NCI-H345 (cell line): ENCODE data around the gene SMIM1.

Experiments
- DNase-seq: peaks from one replicate; lab custom pipeline; 2025; lab: John Stamatoyannopoulos, UW

The SMIM1 gene

DNA sequence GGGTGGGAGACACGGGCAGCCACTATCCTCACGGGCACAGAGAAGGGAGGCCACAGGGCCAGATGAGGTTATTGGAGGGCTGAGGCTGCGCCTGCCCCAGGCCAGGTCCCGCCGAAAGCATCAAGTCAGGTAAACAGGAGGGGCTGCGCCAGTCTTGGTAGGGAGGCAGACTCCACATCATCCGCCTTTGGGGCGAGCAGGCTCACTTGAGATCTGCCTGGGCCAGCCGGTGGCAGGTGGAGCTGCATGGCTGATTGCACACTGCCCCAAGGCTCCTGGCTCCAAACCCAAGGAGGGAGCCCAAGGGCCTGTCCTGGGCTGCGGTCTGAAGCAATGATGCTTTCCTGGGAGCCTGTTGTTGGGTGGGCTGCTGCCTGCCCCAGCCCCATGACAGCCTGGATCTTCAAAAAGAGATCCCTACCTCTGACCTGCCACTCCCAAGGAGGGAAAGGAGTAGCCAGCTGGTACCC, 4.6 kb downstream of the SMIM1 start:
- no peak for DNase-seq

DNA sequence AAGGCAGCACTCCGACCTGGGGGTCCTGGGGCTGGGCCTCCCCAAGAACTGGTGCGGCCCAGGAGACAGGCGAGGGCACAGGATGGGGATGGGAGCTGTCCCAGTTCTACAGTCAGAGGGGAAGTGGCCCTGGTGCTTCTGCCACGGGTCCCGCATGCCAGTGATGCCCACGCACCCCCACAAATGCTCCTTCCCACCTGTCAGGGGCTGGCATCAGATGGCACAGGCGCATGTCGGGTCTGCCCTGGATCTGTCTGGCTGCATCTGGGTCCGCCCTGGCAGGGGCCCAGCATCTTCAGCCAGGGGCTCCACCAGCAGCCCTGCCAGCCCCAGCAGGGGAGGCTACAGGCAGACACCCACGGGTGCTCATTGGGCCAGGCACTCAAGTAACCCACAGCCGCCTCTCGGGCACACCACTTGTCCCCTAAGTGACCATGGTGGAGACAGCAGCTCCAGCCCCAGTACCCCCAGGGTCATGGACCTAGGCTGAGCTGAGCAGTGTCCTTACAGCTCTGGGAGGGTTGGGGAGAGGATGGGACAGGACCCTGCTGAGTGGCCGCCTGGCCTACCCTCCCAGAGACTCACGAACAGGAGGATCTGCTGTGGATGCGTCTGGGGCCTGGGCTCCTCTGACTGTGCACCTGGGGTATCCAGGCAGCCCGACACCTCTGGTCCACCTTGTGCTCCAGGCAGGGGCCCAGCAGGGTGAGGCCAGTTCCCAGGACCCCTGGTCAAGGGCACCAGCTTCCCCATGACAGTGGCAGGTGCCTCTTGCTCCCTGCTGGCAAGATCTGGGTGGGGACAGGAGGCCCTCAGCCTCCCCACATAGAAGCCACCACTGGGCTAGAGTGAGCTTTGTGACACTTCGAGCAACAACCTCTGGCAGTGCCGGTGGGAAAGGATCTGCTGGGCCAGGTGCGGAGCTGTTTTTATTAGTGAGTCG, 5.4 kb downstream of the SMIM1 start:
- no peak for DNase-seq

DNA sequence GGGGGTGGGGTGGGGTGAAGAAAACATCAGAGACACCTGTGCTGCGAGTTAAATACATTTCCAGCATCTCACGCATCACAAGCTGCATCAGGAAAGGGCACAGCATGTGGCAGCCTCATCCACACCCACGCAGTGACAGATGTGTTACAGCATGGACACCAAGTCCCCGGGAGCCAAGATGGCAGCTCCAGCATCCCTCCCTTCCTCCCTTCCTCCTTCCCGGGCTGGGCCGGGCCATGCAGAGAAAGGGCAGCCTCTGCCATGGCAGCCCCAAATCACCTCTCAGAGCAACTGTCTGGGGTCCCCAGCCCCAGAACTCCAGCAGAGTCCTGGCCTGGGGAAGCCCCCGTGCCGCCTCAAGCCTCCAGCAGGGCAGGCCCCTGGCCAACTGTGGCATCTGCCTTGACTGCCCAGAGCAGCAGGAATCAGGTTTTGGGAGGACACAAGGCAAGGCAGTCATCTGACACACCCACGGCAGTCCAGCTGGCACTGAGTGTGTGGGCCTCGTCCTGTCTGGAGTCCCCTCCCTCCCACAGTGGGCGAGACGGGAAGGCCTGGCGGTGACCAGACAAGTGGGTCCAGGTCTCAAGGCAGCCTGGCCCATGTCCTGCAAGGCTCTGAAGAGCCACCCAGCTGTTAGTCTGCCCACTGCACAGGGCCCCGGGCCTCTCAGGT, 6.2 kb downstream of the SMIM1 start:
- DNase-seq: no peak

DNA sequence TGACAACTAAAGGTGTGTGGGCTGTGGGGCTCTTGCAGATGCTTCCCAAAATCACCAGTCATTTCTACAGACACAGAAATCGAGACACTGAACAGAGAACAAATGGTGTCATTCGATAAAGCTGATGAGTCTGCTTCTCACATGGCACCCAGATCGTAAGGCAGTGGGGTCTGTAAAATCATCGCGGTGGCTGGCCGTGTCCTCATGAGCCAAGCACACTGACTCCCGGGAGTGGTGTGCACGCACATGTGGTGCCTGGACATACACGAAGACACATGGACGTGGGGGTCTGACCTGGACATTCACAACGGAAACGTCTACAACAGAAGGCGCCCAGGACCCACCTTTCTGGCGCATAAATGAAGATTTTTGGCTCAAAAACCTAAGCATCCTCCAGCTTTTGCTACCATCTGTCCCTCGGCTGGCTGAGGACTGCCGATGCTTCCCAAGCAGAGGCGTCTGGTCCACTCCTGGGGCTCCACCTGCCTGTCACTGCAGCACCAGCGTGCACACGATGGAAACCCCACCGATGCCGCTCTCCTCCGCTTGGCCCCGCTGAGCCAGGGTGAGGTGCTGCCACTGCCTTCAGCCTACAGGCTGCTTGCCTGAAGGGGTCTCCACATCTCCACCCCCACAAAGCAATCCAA, 6.8 kb downstream of the SMIM1 start:
- DNase-seq: no peak

DNA sequence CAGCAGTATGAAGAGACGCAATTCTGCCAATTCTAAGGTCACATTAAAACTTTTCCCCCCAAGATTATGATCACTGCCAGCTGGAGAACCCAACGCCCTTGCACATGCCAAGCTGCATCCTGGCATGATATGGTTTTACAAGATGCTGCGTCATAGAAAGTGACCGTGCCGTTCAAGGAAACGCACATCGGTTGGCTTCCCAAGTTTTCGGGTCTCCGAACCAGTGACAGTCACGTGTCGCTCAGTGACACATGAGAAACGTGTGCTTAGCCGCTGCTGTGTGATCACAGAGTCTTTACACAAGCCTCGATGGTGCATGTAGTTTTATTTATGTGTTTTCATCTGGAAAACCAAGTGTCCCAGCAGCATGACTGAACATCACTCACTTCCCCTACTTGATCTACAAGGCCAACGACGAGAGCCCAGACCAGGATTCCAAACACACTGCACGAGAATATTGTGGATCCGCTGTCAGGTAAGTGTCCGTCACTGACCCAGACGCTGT, 7.4 kb downstream of the SMIM1 start:
- DNase-seq: no peak

DNA sequence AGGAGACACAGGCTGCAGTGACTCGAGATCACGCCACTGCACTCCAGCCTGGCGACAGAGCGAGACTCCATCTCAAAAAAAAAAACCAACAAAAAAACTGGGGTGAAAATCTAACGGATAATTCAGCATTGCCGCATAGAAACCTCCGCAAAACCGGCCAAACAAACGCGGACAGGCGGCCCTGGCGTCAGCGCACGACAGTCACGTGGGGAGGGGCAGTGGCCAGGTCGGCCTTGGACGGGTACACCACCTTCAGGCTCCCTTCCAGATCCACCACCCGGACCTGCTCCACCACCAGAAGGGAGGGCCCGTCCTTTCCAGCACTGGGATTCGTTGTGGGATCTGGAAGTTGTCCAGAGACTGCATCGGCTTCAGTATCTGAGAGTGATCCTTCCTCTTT, 8.4 kb downstream of the SMIM1 start:
- no peak for DNase-seq

DNA sequence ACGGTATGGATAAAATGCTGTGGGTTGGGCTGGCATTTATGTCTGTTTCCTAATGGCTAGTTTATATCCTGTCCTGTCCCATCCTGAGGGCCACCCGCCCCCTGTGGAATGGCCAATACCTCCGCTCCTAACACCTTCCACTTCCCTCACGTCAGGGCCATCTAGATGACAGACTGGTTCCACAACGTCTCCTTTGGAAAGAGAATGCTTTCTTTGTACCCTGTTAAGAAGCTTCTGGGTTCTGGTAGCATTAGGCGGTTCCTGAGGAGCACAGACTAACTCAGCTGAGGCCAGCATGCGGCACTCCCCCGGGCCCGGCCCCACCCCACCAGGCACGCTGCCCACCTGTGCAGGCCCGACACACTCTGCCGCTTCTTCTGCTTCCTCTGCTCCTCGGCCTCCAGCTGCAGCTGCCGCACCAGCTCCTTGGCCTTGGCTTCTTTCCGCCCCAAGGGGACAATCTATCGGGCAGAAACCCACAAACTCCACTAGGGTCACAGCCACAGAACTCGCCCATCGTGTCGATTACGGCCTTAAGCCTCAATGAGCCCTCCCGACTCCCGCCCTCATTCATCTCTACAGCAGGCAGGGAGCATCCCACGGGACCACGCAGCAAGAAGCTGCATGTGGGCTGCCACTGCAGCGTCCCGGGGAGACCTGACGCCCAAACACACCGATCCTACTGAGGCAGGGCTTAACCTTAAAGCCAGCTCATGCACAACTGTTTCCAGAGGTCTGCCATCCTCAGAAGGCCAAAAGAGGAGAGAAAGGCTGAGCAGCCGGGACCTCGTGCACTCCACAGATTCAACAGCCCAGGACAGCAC, 11.3 kb downstream of the SMIM1 start:
- no peak for DNase-seq

DNA sequence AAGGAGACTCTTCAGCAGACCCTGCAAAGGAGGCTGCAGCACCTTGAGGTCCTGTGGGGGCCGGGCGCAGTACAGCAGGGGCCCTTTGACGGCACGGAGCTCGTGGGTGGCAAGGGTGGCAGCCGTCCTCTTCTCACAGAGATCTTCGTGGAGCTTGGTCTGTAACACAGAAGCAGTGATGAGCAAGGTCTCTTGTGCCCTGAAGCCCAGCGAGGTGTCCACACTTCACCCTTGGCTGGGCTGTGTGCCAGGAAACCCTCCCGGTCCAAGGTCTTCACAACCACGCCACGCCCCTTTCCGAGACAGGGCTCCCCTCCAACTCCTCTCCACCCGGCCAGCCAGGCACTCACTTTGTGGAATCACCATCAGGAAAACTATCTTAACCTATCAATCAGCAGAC, 12.5 kb downstream of the SMIM1 start:
- DNase-seq: no peak

DNA sequence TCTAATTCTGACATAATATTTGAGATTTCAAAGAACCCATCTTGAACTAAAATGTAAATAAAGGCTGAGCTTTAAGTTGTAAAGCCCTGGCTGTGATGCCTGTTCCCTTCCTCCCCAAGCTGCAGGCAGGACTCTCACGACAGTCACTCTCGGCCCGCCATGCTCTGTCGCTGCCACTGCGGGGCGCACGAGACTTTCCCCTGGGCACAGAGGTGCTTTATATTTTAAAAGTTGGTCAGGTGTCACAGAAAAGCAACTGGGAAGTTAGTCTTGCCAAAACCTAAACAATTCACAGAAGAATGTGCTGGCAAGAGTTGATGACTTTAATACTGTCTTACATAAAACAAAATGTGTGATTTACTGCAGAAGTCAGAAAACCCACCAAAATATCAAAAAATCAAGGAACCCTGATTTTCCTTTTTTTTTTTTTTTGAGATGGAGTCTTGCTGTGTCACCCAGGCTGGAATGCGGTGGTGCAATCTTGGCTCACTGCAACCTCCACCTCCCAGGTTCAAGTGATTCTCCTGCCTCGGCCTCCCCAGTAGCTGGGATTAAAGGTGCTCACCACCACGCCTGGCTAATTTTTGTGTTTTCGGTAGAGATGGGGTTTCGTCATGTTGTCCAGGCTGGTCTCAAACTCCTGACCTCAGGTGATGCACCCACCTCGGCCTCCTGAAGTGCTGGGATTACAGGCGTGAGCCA, 13.1 kb downstream of the SMIM1 start:
- no peak for DNase-seq

DNA sequence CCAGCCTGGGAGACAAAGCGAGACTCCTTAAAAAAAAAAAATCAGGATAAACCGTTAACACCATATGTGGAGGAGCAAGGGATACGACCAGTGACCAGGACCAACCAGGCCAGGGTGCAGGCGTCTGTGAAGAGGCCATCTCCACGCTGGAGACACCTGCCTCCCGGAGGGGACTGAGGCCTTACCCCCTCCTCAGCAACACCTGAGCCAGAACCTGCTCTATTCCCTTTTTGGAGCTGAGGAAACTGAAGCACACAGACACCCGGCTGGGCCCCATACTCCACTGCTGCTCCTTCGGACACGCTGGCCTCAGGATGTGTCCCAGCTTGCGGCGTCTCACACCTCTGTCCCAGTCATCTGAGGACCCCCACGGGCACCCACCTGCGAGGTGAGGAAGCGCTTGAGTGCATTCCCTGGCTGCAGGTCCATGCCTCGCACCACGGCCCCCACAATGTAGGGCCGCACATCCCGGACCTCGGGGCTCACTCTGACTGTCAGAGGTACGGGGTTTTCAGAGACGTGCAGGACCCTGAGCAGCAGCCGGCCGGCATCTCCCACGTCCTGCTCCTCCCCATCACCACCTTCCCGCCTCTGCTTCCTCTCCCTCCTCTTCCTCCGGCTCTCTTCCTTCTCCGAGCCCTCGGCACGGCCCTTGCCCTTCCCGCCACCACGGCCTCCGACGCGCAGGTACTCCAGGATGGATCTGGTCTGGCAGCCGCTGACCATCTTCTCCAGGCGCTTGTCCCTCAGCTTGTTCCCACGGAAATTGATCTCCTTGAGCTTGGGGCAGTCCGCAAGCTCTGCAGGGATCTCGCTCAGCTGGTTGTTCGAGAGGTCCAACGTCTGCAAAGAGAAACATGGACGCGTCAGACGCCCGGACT, 14.2 kb downstream of the SMIM1 start:
- DNase-seq: no peak

DNA sequence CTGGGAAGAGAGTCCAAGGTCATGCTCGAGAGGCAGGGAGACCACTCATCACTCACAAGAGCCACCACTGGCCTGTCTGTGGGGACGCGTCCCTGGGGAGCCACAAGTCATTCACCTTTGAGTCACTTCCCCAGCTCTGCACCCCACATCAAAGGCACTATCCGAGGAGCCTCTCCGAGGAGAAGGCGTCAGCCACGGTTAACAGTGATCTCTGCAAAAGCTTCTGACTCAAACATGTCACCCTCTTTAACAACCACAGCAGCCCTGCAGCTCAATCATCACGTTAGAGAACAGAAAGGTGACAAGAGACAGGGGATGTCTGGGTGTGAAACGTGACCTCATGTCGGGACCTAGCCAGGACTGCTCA, 14.8 kb downstream of the SMIM1 start:
- no peak for DNase-seq

DNA sequence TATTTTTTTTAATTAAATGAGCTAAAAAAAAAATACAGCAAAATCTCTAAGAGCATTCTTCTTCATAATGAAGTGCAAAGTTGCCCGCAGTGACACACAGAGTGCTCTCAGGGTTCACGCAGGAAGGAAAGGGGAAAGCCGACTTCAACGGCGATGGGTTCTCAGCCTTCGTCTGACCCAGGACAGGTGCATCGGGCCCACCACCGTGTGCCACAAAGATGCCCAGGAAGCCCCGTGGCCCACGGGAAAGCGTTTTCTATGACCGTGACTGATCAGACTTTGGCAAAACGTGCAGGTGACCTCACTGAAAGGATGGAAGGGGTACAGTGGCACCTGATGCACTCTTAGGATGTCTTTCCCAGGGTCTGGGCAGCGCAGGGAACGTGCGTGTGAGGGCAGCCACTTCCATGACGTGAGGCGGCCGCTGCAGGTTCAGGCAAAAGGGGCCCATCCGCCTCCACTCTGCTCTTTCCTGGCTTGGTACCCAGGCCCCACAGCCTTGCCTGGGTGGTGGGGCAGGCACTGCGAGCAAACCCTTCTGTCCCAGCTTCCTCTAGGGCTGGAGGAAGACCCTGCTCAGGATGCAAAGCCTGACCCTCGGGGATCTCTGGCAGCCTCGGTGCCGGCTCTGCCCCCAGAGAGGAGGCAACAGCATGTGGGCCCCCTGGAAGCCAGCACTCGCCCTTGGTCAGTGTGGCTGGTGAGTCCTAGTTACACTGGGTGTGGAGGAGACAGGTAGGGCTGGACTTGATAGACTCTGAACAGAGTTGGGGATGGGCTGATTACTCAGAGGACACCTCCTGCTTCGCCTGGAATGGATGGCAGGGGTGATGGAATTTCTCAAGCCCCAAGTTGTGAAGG, 15.4 kb downstream of the SMIM1 start:
- DNase-seq: no peak

DNA sequence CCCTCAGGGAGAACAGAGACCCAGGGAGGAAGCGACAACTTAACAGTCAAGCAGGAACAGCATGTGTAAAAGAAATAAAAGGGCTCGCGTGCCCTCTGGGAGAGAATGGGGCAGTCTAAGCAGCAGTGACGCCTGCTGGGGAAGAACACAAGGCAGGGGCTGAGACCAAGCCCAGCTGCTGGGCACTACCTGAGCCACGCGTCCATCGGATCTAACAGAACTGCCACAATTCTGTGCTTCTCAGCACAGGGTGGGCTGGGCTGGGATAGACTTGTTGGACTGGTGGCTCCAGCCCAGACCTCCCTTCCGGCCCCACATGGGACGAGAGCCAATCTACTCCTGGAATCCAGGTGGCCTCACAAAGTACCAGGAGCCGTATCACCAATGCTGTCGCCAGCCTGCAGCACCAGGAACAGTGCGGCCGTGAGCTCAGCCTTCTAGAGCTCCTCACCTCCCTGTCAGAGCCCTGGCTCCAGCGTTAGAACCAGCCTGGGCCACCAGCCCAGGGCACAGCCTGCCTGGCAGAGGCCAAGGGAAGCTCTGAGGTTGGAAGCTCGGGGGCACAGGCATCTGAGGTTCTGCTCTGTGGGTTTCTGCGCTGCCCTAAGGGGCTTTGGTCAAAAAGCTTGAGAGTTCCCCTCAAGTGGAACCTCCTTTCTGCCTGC, 16.3 kb downstream of the SMIM1 start:
- DNase-seq: no peak

DNA sequence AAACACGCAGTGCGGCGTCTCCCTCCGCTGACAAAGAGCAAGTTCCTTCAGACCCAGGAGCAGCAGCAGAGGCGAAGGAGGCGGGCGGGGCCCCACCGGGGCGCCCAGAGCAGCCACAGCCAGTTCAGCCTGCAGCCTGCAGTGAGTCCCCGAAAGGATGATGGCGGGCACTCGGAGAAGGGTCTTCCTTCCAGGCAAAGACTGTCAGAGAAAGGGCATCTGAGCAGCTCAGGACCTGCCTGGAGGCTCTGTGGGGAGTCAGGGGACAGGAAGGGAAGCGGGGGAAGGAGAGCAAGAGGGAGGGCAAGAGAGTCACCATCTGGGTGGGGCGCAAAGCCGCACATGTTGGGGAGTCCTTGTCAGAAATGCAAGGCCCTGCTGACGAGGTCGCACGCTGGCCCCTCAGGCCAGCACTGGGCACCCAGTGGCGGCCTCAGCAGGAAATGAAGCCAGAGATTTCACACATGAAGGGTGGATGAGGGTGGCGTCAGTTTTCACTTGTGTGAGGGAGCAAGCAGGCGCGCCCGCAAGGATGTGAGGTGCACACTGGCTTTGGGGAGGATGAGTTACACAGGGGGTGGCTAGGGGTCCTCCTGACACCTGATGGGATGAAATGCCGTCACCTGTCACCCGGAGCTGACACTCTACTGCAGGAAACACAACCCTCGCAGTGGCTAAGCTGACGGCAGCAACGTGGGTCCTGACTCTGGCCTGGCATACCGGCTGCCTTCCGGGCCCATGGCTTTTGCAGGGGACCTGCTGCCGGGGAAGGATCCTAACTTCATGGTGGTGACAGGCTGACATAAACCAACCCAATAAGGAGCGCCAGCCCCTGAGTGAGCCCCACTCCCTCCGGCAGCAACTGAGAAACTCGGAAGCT, 17.1 kb downstream of the SMIM1 start:
- DNase-seq: no peak

DNA sequence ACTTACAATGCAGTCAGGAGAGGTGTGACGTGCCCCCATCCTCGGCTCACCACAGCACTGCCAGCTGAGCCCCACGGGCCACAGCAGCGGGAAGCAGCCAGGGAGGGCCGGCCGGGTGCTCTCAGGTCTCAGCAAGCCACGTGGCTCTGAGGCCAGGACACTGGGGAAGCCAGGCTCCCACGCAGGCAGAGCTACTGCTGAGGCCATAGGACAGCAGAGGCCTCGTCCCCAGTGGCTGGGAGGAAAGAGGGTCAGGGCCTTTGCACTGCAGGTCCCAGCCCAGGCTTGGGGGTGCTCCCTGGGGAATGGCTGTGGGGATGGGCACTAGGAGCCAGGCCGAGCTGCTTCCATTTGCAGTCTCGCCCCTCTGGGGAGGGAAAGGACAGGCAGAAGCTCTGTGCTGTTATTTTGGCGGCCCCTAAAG, 18.0 kb downstream of the SMIM1 start:
- DNase-seq: no peak

DNA sequence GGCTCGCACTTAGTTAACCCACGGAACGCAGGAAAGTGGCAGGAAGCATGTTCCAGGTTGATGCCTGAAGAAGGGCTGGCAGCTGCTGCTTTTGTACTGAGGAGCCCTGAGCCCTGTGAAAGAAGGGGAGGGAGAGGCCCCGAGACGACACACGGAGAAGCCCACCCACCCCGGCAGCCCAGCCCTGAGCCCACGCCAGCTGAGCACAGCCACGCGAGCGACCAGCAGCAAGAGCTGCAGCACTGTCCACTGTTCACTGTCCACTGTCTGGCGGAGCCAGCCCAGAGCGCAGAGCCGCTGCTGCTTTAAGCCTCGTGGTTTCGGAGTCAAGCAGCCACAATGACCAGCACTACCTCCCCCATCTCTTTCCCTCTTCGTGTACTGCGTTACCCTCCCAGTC, 18.4 kb downstream of the SMIM1 start:
- no peak for DNase-seq

DNA sequence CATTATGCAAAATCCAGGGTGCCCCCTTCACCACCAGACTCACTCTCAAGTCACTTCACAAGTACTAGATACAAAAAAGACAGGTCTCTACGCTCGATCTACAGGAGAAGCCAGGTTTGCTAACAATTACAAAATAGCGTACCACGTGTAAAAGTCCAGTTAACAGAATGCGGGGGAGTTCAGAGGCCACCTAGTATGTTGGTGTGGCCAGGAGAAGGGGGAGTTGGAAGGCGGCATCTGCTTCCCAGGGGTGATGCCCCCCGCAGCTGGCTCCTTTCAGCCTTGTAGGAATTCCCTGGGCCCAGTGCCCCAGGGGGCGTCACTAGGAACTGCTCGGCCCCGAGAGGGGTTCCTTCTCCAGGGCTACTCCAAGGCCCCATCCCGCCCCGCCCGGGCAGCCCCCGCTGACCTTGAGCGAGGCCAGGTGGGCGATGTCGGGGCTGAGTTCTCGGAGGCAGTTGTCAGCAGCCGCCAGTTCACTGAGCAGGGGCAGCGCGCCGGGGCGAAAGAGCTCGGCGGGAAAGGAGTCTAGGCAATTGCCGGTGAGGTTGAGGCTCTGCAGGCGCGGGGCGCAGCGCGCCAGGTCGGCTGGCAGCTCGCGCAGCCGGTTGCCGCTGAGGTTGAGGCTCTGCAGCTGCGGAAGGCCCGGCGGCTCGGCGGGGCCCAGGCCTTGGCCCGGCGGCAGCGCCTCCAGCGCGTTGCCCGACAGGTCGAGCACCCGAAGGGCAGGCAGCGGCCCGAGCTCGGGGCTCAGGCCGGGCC, 23.1 kb downstream of the SMIM1 start:
- no peak for DNase-seq
